Karpas-422 (cell line): ENCODE data around the gene C12orf57. TPM values are rescaled to one million over a fixed set of nuclear protein-coding genes. Genes with fewer than 3 reads are reported as not detected.
"Not testable (repeated sequence)": the region's sequence is repeated elsewhere in the genome, so short reads cannot be mapped to it uniquely, and the experiment has no call there.

Source experiments
- DNase-seq: peaks from one replicate; pipeline ENCODE4 v3.0.0-alpha.2; 2015
- H2AFZ ChIP-seq: fragments of 200-600 bp; sonication (generic); 2 replicates; pipeline ENCODE4 v1.6.1; 2014; ENCODE audit warnings: antibody characterized with exemption, low read length, mixed read lengths
- H3K27ac ChIP-seq: fragments of 200-600 bp; sonication (generic); 2 replicates; pipeline ENCODE4 v1.5.1; 2014; ENCODE audit warnings: mild to moderate bottlenecking, low read length, moderate library complexity
- H3K27me3 ChIP-seq: fragments of 200-600 bp; sonication (generic); 2 replicates; pipeline ENCODE4 v1.6.1; 2014; ENCODE audit warnings: low read length, mixed read lengths
- H3K36me3 ChIP-seq: fragments of 200-600 bp; sonication (generic); 2 replicates; pipeline ENCODE4 v1.6.1; 2014; ENCODE audit warnings: low read length, mixed read lengths; ENCODE audit not compliant: insufficient read depth
- H3K4me1 ChIP-seq: fragments of 200-600 bp; sonication (generic); 2 replicates; pipeline ENCODE4 v1.6.1; 2014; ENCODE audit warnings: mild to moderate bottlenecking, low read length, mixed read lengths
- H3K4me2 ChIP-seq: fragments of 200-600 bp; sonication (generic); 2 replicates; pipeline ENCODE4 v1.6.1; 2014; ENCODE audit warnings: low read length, low read depth, mild to moderate bottlenecking; ENCODE audit not compliant: poor library complexity, severe bottlenecking
- H3K4me3 ChIP-seq: fragments of 200-600 bp; sonication (generic); 2 replicates; pipeline ENCODE4 v1.5.1; 2014; ENCODE audit warnings: mild to moderate bottlenecking, antibody characterized with exemption, low read length, mixed read lengths
- H3K79me2 ChIP-seq: fragments of 200-600 bp; sonication (generic); 2 replicates; pipeline ENCODE4 v1.6.1; 2014; ENCODE audit warnings: mild to moderate bottlenecking, low read length, mixed read lengths
- H3K9ac ChIP-seq: fragments of 200-600 bp; sonication (generic); 2 replicates; pipeline ENCODE4 v1.6.0; 2014; ENCODE audit warnings: low read length
- H3K9me2 ChIP-seq: fragments of 200-600 bp; sonication (generic), shearing (Covaris generic); replicated peaks from 2 replicates; pipeline ENCODE4 v1.6.0; 2014; ENCODE audit warnings: mild to moderate bottlenecking, low read length, moderate library complexity; ENCODE audit not compliant: insufficient read depth
- H3K9me3 ChIP-seq: fragments of 300-700, 200-600 bp; sonication (generic); 2 replicates; pipeline ENCODE4 v1.6.1; 2014; ENCODE audit warnings: low read length, mixed read lengths
- H4K20me1 ChIP-seq: fragments of 200-600 bp; sonication (generic); 2 replicates; pipeline ENCODE4 v1.6.1; 2014; ENCODE audit warnings: mild to moderate bottlenecking, antibody characterized with exemption, low read length, low read depth; ENCODE audit not compliant: insufficient read depth
- total RNA-seq: library from RNA; depleted of rRNA; stranded (reverse); fragments of >200 nt; shearing (Covaris generic); gene quantifications from 2 replicates; pipeline ENCODE4 v1.2.3, GENCODE V29; 2014; ENCODE audit warnings: low replicate concordance

Gene C12orf57
- total RNA-seq, 1 experiment from 2014 or later: 264 TPM

DNA sequence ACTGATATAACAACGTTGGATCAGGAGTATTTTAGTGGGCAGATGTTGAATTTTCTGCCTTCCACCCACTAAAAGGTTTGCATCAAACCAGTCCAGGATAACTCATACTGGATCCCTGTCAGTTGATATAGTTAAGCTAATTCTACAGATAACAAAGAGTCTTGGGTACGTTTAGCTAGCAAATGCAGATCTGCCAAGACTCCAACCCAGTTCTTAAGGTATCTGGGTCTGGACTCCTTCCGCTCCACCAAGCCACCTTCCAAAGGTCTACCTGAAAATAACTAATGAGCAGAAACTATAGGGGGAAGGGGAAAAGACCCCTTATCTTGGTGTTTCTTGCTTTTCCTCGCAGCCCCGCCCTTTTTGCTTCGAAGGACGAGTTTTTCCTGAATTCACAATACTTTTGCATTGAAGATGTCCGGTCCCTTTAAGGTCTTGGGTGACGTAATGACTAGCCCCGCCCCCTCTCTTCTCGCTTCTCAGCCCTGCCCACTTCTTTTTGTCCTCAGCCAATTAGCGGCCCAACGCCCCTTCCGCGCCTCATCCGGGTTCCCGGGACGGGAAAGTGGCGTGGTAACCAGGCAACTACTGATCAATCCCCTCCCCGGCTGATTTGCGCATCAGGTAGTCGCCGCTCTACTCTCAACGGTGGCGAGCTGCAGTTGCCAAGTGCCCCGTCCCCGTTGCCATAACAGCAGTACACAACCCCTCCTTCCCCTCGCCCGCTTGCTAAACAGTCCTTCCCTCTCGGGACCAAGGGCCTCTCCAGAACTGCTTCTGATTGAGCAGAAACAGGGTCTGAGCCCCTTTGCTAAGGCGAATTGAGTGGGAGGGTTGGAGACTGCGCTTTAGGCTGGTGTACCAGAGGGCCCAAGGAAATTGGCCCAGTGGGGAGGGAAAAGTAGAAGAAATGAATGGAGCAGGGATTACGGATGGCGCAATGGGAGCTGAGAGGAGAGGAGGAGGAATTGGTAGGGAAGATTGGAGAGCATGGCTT is 39.2 kb upstream of the C12orf57 start, which contains the start of gene LRRC23:
Gene LRRC23 (plus strand): TSS at position 543 of the 997 bp plus-strand sequence. CDS start 812 bp downstream, outside the sequence.
- Histone ChIP-seq H2AFZ (peak within 1 kb of the TSS; percentile 88), H3K4me1 (peaks cover 24% of the 10 kb centered on the region), H3K79me2 (no peaks in the 10 kb centered on the region), H3K36me3 (no peaks in the 10 kb centered on the region), H3K27ac (no peak within 1 kb of the TSS; the same call in 1 of the 2 replicates), H4K20me1 (no peaks in the 10 kb centered on the region), H3K4me3 (peak within 1 kb of the TSS; percentile 71), H3K9me2 (no peaks in the 10 kb centered on the region), H3K9me3 (no peaks in the 10 kb centered on the region), H3K27me3 (no peaks in the 10 kb centered on the region), H3K9ac (peak within 1 kb of the TSS; percentile 79), H3K4me2 (peak within 1 kb of the TSS; percentile 84)
- peak; percentile 99 for DNase-seq

- Histone ChIP-seq H3K9me3 (no peaks in the 10 kb centered on the region), H4K20me1 (no peaks in the 10 kb centered on the region), H3K9ac (peak overlapping the region; percentile 79), H3K4me1 (peaks cover 23% of the 10 kb centered on the region), H3K27me3 (no peaks in the 10 kb centered on the region), H3K4me3 (peak overlapping the region; percentile 71), H3K4me2 (peak overlapping the region; percentile 84), H3K9me2 (no peaks in the 10 kb centered on the region), H3K27ac (no peak overlapping the region), H2AFZ (no peak overlapping the region), H3K79me2 (no peaks in the 10 kb centered on the region), H3K36me3 (no peaks in the 10 kb centered on the region)
- DNase-seq: no peak
Observed at GRCh38 chr12:6905414-6906040, 38.3 kb upstream of the C12orf57 start.

GRCh38 chr12:6908141-6908540 is 35.7 kb upstream of the C12orf57 start:
- not testable (repeated sequence) for H3K9me3 ChIP-seq, H3K27me3 ChIP-seq, H3K27ac ChIP-seq, H3K79me2 ChIP-seq, DNase-seq, H3K9ac ChIP-seq, H2AFZ ChIP-seq, H3K4me3 ChIP-seq, H4K20me1 ChIP-seq, H3K9me2 ChIP-seq, H3K36me3 ChIP-seq, H3K4me2 ChIP-seq
- peaks cover 20% of the 10 kb centered on the region for H3K4me1 ChIP-seq

DNA sequence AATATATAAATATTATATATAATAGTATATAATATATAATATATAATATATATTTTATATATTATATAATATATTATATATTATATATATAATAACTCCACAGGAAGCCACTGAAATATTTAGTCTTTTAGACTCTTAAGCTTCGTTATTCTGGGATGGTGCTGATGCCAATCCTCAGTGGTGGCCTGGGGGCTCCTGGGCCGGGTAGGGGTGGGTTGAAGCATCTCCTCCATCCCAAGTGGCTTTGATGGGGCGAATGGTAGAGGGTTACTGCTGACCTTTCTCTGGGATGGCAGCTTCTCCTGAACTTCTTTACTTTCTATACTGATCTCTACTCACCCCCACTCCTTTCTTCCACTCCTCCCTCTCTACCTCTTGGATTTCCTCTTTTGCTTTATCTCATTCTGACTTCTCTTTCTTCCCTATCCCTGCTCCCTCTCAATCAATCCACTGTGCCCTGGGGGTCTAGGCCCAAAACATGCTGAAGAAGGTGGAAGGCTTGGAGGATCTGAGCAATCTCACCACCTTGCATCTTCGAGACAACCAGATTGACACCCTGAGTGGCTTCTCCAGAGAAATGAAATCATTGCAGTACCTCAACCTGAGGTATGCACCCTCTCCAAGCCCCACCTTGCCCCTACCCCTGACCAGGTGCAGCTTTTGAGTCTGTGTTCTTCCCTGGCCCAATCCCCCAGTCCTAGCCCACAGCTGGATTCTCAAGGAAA is 34.2 kb upstream of the C12orf57 start:
- Histone ChIP-seq H3K4me3 (no peak overlapping the region), H4K20me1 (no peaks in the 10 kb centered on the region), H3K9ac (peak overlapping the region; percentile 26; the same call in 1 of the 2 replicates), H3K9me3 (no peaks in the 10 kb centered on the region), H3K9me2 (no peaks in the 10 kb centered on the region), H3K4me1 (peaks cover 15% of the 10 kb centered on the region), H3K4me2 (no peak overlapping the region), H2AFZ (no peak overlapping the region), H3K36me3 (no peaks in the 10 kb centered on the region), H3K27me3 (no peaks in the 10 kb centered on the region), H3K79me2 (no peaks in the 10 kb centered on the region), H3K27ac (no peak overlapping the region)
- DNase-seq: no peak

DNA sequence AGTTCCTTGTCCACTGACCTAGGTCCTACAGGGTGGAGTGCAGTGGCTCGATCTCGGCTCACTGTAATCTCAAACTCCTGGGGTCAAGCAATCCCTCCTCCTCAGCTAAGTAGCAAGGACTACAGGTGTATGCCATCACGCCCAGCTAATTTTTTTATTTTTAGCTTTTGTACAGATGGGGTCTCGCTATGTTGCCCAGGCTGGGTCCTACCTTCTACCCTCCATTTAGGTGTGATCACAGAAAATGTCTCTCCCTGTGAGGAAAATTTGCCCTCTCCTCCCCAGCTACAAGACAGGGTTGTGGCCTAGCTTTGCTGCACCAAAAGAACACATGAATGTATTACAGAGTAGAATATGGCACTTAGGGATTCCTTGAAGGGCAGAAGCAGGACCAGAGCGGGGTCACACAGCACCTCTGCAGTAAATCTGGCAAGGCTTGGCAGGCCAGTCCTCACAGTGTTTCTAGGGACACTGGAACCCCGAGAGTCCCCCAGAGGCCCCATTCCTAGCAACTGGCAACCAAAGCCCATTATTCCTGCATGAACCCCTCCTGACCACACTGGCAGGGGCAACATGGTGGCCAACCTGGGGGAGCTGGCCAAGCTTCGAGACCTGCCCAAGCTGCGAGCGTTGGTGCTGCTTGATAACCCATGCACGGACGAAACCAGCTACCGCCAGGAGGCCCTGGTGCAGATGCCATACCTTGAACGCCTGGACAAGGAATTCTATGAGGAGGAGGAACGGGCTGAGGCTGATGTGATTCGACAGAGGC is 31.5 kb upstream of the C12orf57 start:
- no peak overlapping the region for H3K9ac ChIP-seq
- no peak overlapping the region for H3K27ac ChIP-seq

GRCh38 chr12:6914246-6914946 is 29.4 kb upstream of the C12orf57 start, which contains the start of gene ENO2:
TSS of gene ENO2 (plus strand) at chr12:6914580. CDS start at chr12:6915833, 1,253 bp downstream.
- H3K4me2 ChIP-seq: peak within 1 kb of the TSS; percentile 79
- 0 out of 2 replicates have a peak, but pooled peaks cover 5% of the 10 kb centered on the region for H3K79me2 ChIP-seq
- no peaks in the 10 kb centered on the region for H3K9me3 ChIP-seq
- peak within 1 kb of the TSS; percentile 75 for H3K9ac ChIP-seq
- H3K27me3 ChIP-seq: no peaks in the 10 kb centered on the region
- 0 out of 2 replicates have a peak within 1 kb of the TSS, but pooled peaks have one; percentile 10 for H3K27ac ChIP-seq
- H3K36me3 ChIP-seq: no peaks in the 10 kb centered on the region; the same call in 1 of the 2 replicates
- H2AFZ ChIP-seq: peak within 1 kb of the TSS; percentile 70; the same call in 1 of the 2 replicates
- H3K9me2 ChIP-seq: no peaks in the 10 kb centered on the region
- H3K4me3 ChIP-seq: peak within 1 kb of the TSS; percentile 74
- no peaks in the 10 kb centered on the region for H4K20me1 ChIP-seq
- peak; percentile 82 for DNase-seq
- H3K4me1 ChIP-seq: peaks cover 23% of the 10 kb centered on the region

More for the DNA sequence above, 31.5 kb upstream of the C12orf57 start:
- no peak overlapping the region for H3K4me2 ChIP-seq
- H3K4me3 ChIP-seq: no peak overlapping the region
- H3K9me2 ChIP-seq: no peaks in the 10 kb centered on the region
- no peaks in the 10 kb centered on the region; the same call in 1 of the 2 replicates for H3K36me3 ChIP-seq
- 0 out of 2 replicates have a peak, but pooled peaks cover 5% of the 10 kb centered on the region for H3K79me2 ChIP-seq
- H4K20me1 ChIP-seq: no peaks in the 10 kb centered on the region
- no peaks in the 10 kb centered on the region for H3K27me3 ChIP-seq
- peaks cover 23% of the 10 kb centered on the region for H3K4me1 ChIP-seq
- DNase-seq: no peak
- no peak overlapping the region for H2AFZ ChIP-seq
- no peaks in the 10 kb centered on the region for H3K9me3 ChIP-seq
